HG03439 (cell line): ENCODE data around the gene CPNE6.
"Not testable (repeated sequence)": the region's sequence is repeated elsewhere in the genome, so short reads cannot be mapped to it uniquely, and the experiment has no call there.

Experiments used
- ATAC-seq: cut with Tn5 transposase; IDR thresholded peaks from one replicate; pipeline ENCODE4 v1.9.1; 2021; ENCODE audit warnings: mild to moderate bottlenecking, moderate library complexity; ENCODE audit not compliant: unreplicated experiment

The CPNE6 gene

DNA sequence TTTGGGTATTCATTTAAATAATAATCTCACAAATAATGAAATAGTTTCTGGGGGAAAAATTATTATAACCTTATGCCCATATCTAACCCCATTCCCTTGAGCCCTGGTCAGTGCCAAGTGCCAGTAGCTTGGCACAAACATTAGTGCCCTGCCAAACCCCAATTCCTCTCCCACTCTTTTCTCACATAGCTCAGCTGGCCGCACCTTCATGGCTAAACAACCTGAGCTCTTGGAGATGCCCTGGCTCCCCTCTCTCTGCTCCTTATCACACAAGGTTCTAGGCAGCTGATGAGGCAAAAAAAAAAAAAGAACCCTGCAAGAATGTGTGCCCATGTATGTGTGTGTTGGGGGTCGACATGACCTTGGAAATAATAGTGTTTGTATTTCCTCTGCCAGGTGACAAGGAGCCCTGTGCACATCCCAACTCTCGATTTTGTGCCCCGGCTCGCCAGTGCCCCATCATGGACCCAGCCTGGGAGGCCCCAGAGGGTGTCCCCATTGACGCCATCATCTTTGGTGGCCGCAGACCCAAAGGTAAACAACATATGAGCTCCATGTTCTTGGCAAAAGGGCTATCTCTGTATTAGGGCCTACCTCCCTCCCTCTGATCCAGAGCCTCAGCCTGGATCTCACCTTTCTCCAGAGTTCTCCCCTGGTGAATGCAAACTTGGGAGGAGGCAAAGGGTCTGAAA lies 31.1 kb downstream of the CPNE6 start:
- ATAC-seq = no peak

DNA sequence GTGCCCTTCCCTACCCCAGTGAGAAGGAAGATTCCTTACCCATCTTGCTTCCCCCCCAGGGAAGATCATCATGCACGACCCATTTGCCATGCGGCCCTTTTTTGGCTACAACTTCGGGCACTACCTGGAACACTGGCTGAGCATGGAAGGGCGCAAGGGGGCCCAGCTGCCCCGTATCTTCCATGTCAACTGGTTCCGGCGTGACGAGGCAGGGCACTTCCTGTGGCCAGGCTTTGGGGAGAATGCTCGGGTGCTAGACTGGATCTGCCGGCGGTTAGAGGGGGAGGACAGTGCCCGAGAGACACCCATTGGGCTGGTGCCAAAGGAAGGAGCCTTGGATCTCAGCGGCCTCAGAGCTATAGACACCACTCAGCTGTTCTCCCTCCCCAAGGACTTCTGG lies 32.1 kb downstream of the CPNE6 start:
- ATAC-seq = no peak

DNA sequence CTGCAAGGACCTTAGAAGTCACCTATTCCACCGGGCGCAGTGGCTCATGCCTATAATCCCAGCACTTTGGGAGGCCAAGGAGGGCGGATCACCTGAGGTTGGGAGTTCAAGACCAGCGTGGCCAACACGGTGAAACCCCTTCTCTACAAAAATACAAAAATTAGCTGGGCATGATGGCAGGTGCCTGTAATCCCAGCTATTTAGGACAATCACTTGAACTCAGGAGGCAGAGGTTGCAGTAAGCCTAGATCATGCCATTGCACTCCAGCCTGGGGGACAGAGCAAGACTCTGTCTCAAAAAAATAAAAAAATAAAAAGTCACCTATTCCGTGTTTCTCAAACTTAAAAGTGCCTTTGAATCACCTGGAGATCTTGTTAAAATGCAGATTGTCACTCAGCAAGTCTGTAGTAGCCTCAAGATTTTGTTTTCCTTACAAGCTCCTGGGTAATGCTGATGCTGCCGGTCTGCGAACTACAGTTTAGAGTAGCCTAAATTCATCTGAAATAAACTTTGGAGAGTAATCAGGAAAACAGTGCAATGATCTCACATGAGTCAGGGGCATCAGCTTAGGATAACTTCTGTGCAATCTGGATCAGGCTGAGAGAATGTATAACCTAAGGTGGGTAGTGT lies 34.4 kb downstream of the CPNE6 start:
- ATAC-seq = not testable (repeated sequence)

DNA sequence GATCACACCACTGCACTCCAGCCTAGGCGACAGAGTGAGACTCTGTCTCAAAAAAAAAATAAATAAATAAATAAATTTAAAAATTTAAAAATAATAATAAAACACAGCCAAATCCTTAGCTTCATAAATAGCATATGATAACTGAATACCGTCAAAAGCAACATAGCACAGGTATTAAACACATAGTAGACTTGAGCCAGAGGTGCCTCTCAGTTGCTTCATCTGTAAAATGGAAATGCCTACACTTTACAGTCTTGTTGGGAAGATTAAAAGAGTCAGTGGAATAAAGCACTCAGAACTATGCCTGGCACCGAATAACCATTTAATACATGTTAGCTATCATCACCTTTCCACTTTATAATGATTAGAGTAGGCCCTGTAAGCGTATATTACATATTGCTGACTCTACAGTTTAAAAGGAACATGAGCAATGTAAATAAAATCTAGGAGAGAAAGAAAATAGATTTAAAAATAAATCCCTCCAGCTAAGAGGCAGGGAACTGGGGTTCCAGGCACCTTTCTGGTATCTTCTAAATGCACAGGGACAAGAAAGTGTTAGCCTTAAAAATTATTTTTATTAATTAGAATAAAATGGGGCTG lies 35.4 kb downstream of the CPNE6 start:
- ATAC-seq = no peak

DNA sequence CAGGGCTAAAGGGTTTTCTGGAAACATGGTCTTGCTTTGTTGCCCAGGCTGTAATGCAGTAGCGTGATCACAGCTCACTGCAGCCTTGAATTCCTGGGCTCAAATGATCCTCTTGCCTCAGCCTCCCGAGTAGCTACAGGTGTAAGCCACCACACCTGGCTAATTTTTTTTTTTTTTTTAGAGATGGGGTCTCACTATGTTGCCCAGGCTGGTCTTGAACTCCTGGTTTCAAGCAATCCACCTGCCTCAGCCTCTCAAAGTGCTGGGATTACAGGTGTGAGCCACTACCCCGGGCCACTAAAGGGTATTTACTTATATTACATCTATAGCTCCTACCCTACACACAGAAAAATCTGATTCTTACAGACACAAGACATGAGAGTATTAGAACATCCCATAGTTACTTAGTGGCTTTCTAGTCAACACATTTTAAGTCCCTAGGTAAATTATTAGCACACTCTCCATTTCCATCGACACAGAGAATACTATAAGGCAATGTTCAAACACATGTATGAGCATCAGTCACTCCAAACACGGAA lies 37.0 kb downstream of the CPNE6 start:
- ATAC-seq = no peak

DNA sequence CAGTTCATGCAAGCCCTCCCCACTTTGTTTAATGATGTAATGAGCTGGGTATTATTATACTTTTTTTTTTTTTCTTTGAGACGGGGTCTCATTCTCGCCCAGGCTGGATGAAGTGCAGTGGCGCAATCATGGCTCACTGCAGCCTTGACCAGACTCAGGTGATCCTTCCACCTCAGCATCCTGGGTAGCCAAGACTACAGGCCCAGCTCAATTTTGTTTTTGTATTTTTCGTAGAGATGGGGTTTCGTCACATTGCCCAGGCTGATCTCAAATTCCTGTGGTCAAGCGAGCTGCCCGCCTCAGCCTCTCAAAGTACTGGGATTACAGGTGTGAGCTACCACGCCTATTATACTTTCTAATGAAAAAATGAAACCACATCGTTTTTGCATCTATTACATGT lies 38.7 kb downstream of the CPNE6 start:
- no peak for ATAC-seq

DNA sequence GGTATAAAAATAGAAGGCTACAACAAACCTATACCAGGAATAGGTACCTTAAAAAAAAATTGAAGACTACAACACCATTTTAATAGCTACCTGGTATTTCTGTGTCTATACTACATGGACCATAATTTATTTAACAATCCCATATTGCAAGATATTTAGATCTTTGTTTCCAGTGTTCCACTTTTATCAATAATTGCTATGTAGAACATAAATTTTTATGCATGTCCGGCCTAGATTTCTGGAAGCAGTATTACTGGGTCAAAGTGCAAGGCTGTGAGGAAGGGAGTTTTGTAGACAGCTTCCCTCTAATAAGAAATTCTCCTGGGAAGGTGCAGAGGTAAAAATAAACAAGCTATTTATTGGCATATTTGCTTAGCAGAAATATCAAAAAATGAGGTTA lies 39.2 kb downstream of the CPNE6 start:
- ATAC-seq = no peak

DNA sequence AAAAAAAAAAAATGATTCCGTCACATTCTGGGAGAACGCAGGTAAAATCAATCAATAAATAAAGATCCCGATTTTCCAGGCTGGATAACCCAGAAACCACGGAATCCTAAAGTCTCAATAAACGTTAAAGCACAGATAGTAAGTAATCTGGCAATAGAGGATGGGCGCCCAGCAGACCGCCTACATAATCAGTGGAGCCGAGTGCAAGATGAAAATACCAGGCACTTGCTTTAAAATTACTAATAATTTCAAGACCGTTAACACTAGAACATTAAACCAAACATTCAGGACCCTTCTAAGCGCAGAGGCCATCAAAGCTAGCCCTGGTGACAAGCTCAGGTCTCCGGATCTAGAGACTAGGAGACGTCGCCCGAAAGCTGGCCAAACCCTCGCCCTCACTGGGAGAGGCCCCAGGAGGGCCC lies 42.0 kb downstream of the CPNE6 start:
- no peak for ATAC-seq

DNA sequence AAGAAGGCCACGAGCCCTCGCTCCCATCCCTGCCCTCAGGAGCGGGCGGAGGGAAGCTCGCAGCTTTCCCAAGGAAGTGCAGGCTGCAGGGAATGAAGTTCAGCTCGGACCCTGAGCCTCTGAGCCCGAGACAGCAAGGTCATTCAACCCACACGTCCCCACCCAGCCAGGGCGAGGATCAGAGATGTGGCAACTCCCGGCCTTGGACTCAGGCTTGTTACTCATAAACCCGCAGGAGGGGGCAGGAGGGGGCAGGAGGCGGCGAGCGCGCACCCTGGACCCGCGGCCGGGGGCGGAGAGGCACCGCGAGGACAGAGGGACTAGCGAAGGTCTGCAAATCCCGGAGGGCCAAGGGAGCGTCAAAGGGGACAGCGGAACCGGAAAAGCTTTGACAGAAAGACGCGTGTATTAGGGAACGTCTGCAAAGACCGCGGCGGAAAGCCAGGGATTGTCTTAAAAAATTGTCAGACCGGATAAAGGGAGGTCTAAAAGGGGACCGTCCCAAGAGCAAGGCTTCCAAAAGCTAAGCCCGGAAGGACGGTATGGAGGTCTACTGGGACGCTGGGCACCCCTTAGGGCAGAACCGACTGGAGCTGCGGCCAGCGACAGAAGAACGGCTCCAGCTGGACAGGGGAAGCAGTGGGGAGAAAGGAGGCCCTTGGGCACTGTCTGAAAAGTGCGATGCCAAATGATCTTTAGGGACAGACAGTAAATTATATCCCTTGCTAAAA lies 42.6 kb downstream of the CPNE6 start:
- peak; percentile 33 for ATAC-seq

DNA sequence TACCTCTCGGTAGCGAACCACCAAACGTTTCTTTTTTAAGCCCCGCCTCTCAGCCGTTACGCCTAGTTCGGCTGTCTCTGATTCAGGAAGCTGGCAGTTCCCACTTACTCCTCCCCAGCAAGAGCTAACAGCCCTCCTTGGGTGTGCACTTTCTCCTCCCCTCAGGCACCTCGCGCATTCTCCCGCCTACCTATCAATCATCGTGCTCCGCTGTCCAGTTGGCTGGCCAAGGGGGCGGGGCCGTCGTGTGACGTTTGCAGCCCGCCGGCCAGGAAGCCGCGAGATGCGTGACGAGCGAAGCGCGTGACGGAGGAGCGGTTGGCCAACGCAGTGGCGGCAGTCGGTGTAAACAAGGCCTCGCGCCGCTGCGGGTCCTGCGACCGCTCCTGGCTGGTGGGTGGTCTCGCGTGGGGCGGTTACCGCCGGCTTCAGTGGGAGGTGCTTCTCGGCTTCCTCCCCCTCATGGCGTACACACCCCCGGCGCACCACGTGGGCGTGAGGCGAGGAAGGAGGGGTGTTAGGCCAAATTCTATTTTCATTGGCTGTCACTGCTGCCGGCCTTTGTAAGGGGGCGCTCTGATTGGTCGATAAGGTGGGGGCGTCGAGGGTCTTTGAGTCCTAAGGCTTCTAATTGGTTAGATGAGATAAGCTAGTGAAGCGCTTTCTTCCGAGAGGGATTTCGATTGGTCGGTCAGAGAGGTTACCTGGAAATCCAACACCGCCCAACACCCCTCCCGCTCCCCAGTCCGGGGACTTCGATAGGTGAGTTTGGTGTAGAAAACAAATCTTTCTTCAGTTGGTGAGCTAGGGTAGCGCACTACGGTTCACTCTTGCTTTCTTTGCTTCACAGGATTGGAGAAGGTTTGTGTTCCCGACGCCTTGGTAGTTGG lies 43.4 kb downstream of the CPNE6 start, which contains the start of the genes DCAF11 and NRL:
Gene DCAF11, plus strand, starts transcription at position 246 of the 890 bp plus-strand sequence. CDS start 818 bp downstream, outside the sequence.
Gene NRL, minus strand, starts transcription at position 418 of the 890 bp plus-strand sequence. CDS start 32,101 bp downstream, outside the sequence.
- ATAC-seq = peak; percentile 80

DNA sequence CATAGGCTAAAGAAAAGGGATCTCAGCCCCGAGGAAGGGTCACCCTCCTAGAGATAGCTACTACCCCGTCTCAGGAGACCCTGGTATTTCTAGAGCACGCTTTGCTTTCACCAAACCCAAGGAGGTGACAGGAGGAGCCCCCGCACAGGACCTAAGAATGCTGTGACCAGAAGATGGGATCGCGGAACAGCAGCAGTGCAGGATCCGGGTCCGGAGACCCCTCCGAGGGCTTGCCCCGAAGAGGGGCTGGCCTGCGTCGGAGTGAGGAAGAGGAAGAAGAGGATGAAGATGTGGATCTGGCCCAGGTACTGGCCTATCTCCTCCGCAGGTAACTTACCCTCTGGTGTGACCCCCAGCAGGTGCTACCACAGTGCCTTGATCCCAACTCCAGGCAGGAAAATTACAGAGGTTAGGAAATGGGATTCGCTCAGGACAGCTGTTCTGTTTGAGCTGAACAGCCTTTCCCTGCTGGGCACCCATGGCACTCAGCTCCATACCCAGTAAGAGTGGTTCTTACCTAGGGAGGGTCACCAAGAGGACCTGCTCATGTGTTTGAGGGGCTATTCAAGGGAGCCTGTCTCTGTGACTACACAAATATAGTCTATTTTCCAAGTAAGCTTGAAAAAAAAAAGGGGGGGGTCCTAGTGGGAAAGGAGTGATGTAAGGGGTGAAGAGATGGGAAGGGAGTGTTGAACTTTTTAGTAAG lies 44.2 kb downstream of the CPNE6 start:
- no peak for ATAC-seq

DNA sequence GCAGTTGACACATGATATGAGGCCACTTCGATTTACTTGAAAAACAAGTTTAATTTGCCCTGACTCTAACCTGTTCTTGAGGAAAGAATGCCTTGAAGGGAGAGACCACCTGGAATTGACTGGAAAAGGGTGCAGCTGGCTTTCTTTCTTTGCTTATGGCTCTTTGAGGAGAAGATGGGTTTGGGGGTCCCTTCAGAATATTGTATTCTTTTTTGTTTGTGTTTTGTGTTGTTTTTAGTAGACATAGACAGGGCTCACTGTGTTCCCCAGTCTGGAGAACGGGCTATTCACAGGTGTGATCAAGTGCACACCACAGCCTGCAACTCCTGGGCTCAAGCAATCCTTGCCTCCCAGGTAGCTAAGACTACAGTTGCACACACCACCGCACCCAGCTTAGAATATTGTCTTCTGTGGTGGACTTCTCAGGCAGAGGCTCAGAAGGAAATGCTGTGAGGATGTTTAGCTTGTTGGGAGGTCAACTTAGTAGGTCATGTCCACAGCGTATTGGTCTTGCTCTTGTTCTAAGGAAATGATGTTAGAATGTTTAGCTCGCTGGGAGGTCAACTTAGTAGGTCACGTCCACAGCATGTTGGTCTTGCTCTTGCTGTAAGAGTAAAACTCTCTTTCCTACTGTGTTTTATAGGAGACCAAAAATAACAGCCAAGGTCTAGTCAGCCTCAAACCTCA lies 44.9 kb downstream of the CPNE6 start:
- ATAC-seq = no peak

DNA sequence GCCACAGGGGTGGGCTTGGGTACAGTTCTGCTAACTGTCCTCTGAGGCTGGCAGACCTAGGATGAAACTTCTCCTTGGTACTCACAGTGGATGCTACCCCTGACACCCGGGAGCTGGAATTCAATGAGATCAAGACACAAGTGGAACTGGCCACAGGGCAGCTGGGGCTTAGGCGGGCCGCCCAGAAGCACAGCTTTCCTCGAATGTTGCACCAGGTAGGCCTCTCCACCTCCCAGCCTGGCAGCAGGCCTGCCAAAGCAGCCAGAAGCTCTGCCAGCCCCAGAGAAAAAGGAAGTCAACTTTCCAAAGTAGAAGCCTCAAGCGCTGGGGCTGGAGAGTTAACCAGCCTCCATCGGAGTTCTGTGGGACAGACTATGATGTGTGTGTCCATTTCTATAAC lies 45.8 kb downstream of the CPNE6 start:
- no peak for ATAC-seq

DNA sequence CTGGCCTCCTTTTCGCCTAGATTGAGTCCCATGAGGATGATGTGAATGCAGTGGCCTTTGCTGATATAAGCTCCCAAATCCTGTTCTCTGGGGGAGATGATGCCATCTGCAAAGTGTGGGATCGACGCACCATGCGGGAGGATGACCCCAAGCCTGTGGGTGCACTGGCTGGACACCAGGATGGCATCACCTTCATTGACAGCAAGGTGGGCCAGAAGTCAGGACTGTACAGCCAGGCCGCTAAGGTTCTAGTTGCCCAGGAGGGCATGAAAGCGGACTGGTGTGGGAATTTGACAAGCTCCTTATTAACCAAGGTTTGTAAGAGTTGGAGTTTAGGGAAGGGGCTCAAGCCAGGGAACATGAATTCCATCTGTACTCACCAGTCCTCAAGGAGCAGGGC lies 48.3 kb downstream of the CPNE6 start:
- no peak for ATAC-seq

DNA sequence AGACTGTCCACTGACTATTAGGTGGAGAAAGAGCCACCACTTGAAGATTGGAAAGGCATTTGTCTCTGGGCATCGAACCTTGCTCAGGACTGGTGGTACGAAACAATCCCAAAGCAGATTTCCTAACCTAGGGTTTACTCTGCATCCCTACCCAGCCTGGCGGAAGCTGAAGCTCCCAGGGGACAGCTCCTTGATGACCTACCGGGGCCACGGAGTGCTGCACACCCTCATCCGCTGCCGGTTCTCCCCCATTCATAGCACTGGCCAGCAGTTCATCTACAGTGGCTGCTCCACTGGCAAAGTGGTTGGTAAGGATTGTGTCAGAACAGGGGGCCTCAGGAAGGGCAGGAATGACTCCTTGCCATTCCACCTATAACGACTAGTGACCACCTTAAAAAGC lies 49.8 kb downstream of the CPNE6 start:
- no peak for ATAC-seq

DNA sequence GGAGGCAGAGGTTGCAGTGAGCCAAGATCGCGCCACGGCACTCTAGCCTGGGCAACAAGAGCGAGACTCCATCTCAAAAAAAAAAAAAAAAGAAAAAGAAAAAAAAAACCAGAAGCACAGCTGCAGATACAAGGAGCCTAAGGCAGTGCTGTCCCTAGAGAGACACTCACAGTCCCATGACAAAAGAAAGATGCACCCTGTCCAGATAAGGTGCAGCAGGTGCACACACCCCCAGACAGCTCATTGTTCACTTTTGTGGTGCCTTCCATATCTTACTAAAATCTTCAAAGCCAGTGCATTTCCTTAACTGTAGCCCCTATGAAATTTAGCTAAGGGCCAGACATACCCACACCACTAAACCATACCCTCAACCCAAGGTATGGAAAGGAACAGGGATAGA lies 51.1 kb downstream of the CPNE6 start:
- ATAC-seq = no peak

DNA sequence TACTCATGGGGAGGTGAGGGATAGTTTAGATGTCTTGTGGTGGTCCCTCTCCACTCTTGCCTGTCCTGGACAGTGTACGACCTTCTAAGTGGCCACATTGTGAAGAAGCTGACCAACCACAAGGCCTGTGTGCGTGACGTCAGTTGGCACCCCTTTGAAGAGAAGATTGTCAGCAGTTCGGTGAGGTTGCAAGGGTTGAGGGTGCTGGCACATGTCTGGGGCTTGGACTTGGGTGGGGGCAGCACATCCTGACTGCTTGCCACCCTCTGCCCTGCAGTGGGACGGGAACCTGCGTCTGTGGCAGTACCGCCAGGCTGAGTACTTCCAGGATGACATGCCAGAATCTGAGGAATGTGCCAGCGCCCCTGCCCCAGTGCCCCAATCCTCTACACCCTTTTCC lies 51.5 kb downstream of the CPNE6 start:
- no peak for ATAC-seq

DNA sequence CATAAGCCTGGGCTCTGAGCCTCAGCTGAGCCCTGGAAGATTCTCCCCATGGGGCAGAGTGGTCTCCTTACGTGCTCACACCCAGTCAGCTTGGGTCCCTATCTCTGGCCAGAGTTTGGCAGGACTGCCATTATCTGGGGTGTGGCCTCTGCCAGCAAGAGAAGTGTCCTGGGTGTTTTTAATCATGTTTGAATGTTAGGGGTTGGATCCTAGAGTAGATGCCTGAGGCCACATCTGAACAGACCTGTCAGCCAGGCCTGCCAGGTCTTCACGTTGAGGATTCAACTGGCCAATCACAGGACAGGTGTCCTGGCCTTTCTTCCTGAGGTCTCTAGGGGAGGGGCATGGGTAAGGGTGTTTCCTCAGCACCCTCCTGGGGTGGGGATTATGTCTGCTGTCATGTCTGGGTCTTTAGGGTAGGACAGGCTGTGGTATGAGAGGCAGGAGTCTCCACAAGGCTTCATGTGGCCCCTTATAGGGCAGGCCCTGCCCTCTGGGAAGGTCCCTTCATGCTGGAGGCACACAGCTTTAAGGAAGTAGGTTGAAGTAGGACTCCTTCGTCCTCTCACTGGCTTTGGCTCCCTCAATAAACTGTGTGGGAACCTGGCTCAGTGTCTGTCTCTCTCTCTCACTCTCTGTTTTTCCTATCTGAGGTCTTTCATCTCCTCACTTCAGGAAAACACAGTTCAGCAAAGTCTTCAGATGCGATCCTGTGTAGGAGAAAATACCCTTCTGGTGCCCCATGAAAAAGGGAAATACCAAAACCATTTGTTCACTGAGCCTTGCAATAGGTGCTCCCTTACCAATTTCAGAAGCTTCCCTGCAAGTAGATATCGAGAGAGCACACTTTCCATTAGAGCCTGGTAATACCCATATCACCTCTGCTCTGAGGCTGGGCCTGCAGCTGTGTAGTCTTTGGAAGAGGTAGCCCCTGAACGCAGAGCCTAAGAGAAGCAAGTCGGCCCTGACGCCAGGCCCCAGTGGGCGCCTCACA lies 52.4 kb downstream of the CPNE6 start:
- no peak for ATAC-seq
